NCI-H345 (cell line): ENCODE measurements around the gene KHDC3L.
A peak's percentile ranks its signal among the peaks of the same experiment; 100 is the strongest.
"Not testable (repeated sequence)": the region's sequence is repeated elsewhere in the genome, so short reads cannot be mapped to it uniquely, and the experiment has no call there.

Experiments
- DNase-seq: peaks from one replicate; lab custom pipeline; 2025; lab: John Stamatoyannopoulos, UW

Gene KHDC3L

DNA sequence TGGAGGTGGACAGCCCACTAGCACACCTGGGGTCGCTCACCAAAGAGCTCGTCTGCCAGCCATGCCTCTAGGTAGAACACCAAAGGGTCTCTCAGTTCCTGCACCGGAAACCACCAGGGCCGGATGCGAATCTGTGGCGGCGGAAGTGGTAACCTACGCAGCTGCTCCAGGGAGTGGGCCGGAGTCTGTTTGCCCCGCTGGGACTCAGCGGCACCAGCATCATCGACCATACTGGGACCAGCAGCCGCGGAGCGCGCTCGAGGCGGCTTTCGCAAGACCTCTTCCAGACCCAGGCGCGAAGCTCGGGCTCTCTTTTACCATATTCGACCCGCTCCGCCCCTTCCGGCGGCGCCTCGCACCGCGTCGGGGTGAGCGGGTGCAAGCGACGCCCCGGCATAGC, 7.1 kb downstream of the KHDC3L start, which contains the start of gene OOEP:
Gene OOEP, minus strand, starts transcription at position 335 of the 400 bp plus-strand sequence. Its CDS starts 105 bp downstream, at position 230.
- DNase-seq: no peak

DNA sequence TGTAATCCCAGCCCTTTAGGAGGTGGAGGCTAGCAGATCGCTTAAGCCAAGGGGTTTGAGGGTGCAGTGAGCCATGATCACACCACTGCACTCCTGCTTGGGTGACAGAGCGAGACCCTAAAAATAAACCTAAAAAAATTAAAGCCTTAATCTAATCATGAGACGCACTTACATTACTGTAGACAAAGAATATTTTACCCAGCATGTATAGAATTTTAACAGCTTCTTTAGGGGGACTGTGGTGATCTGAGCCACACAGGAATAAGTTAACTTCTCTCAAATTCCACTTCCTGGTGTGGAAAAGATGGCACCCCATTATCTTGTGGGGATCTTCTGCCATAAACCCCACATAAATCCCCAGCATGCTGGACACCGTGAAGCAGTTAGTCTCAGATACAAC, 9.5 kb downstream of the KHDC3L start:
- no peak for DNase-seq

DNA sequence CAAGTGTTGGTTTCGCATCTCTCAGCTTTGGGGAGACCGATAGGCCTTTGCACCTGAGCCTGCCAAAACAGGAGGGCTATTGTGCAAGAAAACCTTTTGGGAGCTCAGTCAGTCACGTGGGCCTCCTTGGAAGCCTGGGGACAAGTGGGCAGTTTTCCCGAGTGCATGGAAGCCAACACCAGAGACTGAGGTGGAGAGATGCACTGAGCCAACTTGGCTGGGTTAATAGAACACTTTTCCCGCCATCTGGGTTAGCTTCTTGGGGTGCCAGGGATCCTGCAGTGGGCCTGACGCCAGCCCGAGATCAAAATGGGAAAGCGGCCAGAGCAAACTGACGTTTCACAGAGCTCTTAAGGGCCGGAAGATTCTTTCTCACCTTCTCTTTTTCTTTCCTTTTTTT, 10.1 kb downstream of the KHDC3L start:
- DNase-seq: no peak

DNA sequence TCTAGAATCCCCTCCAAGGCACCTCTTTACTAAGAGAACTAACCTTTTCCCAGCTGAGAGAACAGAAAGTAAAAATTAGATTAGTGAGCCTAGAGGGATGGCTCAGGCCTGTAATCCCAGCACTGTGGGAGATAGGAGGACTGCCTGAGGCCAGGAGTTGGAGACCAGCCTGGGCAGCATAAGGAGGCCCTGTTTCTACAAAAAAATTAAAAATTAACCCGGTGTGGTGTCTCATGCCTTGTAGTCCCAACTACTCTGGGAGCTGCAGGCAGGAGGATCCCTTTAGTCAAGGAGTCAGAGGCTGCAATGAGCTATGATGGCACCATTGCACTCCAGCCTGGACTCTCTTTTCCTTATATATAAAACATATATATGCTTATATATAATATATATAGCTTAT, 12.8 kb downstream of the KHDC3L start:
- no peak for DNase-seq

DNA sequence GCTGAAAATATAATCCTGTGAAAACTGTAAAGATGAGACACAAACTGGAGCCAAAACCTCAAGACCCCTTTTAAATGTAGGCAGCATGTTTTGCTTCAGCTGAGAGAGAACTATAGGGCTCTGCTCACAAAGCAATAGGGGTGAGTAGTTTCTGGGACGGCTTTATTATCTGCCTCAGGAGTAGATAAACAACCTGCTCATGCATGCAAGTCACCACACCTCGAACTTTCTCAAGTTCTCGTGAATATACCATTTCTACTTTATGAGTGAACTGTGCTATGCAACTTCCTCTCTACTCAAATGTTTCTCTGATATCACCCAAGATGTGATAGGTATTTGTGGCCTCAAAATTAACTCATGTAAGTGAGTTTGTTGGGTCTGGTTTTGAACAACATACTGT, 14.8 kb downstream of the KHDC3L start:
- no peak for DNase-seq

DNA sequence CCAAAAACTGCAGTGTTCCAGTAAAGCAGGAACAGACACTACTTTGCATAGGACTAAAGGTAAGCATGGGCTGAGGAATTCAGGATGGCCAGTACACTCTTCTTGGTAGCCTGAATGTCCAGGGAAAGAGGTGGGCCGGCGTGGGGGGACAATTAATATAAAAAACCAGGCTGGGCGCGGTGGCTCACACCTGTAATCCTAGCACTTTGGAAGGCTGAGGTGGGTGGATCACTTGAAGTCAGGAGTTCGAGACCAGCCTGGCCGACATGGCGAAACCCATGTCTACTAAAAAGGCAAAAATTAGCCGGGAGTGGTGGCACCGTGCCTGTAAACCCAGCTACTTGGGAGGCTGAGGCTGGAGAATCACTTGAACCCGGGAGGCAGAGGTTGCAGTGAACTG, 19.1 kb downstream of the KHDC3L start:
- DNase-seq: not testable (repeated sequence)

DNA sequence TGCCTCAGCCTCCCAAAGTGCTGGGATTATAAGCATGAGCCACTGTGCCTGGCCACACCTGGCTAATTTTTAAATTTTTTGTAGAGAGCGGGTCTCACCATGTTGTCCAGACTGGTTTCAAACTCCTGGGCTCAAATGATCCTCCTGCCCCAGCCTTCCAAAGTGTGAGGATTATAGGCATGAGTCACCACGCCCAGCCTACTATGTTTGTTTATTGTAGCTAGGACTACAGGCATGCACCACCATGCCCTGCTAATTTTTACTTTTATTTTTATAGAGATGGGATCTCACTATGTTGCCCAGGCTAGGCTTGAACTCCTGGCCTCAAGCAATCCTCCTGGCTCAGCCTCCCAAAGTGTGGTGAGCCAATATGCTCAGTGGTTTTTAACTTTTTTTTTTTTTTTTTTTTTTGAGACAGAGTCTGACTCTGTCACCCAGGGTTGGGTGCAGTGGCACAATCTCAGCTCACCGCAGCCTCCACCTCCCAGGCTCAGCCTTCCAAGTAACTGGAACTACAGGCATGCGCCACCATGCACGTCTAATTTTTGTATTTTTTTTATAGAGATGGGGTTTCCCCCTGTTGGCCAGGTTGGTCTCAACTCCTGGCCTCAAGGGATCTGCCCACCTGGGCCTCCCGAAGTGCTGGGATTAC, 20.1 kb downstream of the KHDC3L start:
- DNase-seq: no peak

DNA sequence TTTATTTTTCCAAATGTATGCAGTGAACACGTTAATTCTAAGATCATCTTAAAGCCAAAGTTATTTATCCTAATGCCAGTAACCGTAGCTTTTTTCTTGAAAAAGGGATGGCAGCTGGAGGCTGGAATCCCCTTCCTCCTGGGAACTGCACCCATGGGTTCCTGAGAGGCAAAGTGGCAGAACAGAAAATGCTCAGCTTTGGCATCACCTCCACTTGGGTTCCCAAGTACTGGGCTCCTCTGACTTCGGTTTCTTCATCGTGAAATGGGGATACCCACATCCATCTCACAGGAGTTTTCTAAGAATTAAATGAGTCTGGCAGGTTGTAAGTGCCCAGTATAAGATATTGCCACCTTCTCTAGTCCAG, 26.0 kb downstream of the KHDC3L start:
- no peak for DNase-seq

DNA sequence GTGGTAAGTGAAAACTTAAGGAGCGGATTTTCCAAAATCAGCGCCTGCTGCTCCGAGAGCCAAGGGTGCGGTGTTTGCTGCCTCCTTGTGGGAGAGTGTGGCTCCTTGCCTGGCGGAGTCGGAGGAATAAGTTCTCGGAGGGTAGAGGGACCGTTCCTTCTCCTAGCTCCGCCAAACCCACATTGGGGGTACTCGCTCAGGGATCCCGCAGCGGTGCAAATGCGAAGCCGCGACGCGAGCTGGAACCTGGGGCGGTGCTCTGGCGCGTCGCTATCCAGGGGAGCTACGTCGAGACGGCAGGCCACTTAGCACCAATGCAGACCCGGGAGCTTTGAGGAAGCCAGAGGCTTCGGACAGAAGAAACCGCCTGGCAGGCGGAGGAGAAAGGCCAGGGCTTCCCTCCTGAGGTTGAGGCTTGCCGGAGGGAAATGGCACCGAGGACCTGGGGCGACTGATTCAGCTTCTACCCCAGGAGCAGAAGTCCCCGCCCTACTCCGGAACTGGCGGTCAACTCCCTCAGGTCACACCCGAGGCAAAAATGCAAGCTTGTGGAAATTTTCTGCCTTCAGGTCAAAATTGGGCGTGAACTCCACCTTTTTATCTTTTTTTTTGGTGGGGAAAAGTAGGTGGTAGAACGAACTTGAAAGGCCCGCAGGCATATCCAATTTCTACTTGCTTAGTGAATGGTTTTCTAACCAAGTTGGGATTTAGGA, 26.5 kb downstream of the KHDC3L start:
- DNase-seq: peak; percentile 48

DNA sequence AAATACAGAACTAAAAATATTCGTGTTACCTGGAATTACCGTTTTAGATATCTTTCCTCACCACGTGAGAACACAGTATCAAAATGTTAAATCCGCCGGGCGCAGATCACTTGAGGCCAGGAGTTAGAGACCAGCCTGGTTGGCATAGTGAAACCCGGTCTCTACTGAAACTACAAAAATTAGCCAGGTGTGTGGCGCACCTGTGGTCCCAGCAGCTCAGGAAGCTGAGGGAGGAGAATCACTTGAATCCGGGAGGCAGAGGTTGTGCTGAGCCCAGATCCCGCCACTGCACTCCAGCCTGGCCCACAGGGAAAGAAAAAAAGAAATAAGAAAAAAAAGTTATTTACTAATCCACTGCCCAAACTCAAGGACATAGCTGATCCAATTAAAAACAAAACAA, 27.4 kb downstream of the KHDC3L start:
- no peak for DNase-seq

DNA sequence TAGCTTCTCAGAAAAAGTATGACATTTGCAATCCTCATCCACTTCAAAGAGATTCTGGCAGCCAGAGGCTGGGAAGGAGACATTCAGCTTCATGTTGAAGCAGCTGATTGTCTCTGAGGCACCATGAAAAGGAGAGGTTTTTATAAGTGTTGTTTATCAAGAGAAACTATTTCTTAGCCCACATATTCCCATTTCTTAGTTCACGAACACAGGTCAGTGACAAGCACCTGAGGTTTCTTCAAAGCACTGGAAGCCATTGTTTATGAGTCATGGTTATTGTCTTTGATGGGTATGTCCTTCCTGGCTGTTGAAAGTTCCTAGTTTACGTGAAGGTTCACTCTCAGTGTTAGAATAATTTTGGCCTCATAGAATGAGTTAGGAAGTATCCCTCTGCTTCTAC, 29.2 kb downstream of the KHDC3L start:
- DNase-seq: no peak

DNA sequence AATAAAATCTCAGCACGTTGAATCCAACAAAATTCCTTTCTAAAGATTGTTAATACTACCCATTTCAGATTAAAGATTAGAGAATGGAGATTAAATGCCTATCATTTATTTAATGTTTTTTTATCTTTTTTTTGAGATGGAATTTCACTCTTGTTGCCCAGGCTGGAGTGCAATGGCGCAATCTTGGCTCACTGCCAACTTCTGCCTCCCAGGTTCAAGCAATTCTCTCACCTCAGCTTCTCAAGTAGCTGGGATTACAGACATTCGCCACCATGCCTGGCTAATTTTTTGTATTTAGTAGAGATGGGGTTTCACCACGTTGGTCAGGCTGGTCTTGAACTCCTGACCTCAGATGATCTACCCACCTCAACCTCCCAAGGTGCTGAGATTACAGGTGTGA, 29.7 kb downstream of the KHDC3L start:
- DNase-seq: not testable (repeated sequence)

DNA sequence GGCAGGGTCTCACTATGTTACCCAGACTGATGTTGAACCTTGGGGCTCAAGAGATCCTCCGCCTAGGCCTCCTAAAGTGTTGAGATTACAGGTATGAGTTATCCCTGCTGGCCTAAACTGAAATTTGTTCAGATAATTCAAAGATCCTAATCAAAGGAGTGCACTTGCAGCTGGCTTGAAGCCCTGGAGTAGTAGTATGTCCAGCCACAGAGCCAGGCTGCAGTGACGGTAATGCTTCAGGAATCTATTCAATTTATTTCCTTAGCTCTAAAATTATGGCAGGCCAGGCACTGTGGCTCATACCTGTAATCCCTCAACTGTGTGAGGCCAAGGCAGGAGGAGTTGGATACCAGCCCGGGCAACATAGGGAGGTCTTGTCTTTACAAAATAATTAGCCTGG, 30.8 kb downstream of the KHDC3L start:
- DNase-seq: no peak

DNA sequence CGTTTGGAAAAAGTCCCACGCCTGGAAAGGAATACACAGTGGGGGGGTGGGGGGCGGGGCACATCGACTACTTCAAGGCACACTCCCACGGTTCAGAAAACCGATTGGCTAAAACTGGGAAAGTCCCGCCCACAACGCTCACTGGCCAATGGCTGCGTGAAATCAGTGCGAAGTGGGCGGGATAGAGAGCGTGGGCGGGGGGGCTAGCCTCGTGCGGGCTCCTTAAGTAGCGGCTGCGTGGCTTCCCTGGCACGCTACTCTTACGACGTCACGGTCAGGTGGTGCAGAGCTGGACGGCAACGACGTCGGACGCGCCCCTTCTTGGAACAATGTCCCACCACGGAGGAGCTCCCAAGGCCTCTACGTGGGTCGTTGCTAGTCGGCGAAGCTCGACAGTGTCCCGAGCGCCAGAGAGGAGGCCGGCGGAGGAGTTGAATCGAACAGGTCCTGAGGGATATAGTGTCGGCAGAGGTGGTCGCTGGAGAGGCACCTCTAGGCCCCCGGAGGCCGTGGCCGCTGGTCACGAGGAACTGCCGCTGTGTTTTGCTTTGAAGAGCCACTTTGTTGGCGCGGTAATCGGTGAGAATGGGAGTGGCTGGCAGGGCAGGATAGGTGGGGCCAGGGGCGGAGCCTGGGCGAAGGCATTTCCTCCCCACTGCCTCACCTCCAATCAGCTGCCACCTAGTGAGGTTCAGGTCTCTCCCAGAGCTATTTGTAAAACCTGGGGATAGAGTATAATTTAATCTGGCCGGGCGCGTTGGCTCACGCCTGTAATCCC, 32.3 kb downstream of the KHDC3L start, which contains the start of gene DDX43:
Gene DDX43, plus strand, starts transcription at position 252 of the 778 bp plus-strand sequence. Its CDS starts 78 bp downstream, at position 330.
- DNase-seq: no peak

DNA sequence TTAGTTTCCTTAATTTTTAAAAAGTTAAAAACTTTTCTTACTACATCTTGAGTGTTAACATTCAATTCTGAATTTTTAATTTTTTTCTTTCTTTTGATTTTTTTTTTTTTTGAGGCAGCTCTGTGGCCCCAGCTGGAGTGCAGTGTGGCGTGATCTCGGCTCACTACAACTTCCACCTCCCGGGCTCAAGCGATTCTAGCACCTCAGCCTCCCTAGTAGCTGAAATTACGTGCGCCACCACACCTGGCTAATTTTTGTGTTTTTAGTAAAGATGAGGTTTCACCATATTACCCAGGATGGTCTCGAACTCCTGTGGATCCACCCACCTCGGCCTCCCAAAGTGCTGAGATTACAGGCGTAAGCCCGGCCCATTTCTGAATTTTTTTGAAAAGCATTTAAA, 33.4 kb downstream of the KHDC3L start:
- DNase-seq: no peak

DNA sequence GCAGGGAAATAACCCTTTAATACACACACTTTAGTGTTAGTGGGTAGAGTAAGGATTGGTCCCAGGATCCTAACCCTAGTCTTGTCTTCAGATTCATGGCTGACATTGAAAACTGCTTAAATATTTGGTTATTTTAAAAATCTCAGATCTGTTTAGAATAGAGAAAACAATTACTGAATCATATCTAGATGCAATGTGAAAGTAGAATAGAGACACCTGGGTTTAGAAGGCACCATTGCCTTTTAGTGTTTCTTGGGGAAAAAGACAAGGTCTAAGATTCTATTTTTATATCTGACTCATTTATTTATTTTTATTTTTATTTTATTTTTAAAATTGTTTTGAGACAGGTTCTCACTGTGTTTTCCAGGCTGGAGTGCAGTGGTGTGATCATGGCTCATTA, 38.2 kb downstream of the KHDC3L start:
- no peak for DNase-seq

DNA sequence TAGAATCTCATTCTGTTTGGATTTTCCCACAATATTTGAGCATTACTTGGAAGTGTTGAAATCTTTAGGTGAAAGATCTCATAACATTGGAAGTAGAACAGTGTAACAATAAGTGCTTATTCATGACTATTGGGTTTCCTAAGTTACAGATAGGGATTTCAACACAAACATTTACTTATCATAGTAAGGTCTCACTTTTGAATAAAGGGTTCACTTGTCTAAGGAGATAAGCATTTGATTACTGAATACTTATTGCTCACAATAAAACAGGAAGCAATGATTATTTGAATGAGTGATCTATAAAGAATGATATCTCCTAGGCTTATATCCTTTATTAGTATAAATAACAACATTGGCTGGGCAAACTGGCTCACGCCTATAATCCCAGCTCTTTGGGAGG, 46.9 kb downstream of the KHDC3L start:
- DNase-seq: no peak

DNA sequence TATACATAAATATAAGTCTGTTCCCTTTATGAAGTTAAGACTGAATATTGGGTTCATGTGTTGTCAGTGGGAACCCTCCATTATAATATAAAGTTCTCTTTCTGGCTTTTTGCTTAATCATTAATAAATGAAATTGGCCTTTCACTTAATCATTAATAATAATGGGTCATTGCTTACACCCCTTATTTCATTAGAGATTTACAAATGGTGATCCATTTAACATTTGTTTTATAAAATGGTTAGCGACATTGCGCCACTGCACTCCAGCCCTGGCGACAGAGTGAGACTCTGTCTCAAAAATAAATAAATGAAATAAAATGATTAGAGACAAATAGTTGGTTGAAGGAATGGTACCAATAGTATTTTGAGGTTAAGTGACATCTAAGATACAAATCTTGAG, 50.6 kb downstream of the KHDC3L start:
- DNase-seq: no peak
